HFF-Myc (cell line): ENCODE data around the gene AP5Z1.

Source experiments
- DNase-seq: peaks from one replicate; pipeline ENCODE4 v3.0.0-alpha.2; 2011; ENCODE audit warnings: low read depth; ENCODE audit errors: extremely low read depth
- H3K4me3 ChIP-seq: replicated peaks from 2 replicates; pipeline ENCODE4 v1.5.1; 2011; ENCODE audit warnings: low read depth, mild to moderate bottlenecking, control low read depth, low read length
- CTCF ChIP-seq: IDR thresholded peaks from 2 replicates; pipeline ENCODE4 v1.5.1; 2012; ENCODE audit warnings: mild to moderate bottlenecking, low read depth, low read length, control low read depth; ENCODE audit errors: missing control alignments

Gene AP5Z1

DNA sequence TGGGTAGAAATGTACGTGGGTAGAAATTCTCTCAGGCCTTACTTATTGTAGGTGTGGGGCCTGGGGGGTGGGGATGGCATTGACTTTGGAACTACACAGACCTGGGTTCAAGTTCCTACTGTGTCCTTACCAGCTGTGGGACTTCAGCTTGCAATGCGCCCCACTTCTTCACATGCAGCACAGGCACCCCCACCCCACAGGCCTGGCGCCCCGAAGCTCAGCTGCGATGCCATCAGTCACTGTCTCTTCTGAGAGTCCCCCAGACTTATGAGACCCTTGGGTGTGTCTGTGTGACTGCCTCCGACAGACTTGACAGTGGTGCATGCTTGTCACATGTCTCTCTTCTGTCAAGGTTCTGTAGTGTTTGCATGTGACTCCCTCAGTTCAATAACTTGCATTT, 3.1 kb upstream of the AP5Z1 start:
- no peak for TF ChIP-seq CTCF
- no peak for DNase-seq
- H3K4me3 ChIP-seq = no peak overlapping the region

DNA sequence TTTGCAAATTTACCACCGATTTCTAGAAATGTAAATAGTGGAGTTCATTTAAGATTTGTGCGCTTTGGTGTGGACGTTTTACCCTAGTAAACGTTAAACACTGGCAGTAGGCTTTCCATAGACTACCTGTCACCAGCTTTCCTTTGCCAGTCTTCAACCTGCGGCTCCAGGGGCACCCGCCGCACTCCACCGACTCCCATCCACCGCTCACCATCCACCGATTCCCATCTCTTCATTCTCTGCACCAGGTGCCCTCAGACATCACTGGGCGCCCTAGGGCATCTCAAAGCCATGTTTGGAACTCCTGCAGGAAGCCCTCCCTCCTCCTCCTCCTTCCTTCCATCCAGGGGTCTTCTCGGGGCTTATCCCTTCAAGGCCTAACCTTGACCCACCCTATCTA, 1.4 kb upstream of the AP5Z1 start:
- no peak for TF ChIP-seq CTCF
- H3K4me3 ChIP-seq = peak overlapping the region; percentile 77; the same call in 1 of the 2 replicates
- no peak for DNase-seq

- no peak for DNase-seq
- H3K4me3 ChIP-seq = peak overlapping the region; percentile 77
- TF ChIP-seq CTCF = no peak
Observed at GRCh38 chr7:4774658-4775249, 669 bp upstream of the AP5Z1 start.

DNA sequence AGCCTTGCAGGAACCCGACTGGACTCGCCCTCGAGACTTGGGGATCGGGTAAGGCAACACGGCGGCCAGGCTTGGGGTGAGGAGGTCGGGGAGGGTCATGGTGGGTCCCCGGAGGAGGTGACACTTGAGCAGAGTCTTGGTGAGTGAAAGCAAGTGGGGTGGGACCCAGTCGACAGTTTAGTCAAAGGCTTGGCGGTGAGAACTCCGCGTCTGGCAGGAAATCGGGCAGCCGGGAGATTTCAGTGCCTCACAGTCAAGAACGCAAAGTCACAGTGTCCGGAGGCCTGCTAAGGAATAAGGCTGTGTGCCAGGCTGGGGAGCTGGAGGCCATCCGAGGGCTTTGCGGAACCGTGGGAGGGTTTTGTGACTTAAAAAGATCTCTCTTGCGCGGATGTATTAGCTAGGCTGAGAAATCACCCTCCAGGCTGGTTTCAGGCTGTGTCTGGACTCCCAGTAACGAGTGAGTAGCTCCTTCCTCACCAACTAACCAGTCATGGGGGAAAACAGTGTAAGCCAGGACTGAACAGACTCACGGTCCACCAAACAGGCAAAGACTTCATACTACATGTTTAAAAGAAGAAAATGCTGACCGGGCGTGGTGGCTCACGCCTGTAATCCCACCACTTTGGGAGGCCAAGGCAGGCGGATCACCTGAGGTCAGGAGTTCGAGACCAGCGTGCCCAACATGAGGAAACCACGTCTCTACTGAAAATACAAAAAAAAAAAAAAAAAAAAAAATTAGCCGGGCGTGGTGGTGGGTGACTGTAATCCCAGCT, 613 bp downstream of the AP5Z1 start:
- no peak for TF ChIP-seq CTCF
- H3K4me3 ChIP-seq = peak overlapping the region; percentile 77
- DNase-seq = no peak

- no peak for TF ChIP-seq CTCF
- H3K4me3 ChIP-seq = no peak overlapping the region
- DNase-seq = no peak
Observed at GRCh38 chr7:4779118-4779517, 3.7 kb downstream of the AP5Z1 start.

GRCh38 chr7:4781366-4782069, 6.1 kb downstream of the AP5Z1 start:
- no peak for DNase-seq
- TF ChIP-seq CTCF = no peak
- no peak overlapping the region for H3K4me3 ChIP-seq
